Fibroblast of pulmonary artery (primary cell): Measurements from ENCODE around the gene MTARC2.

Experiments
- DNase-seq: peaks from one replicate; pipeline ENCODE4 v3.0.0-alpha.2; 2010; ENCODE audit warnings: low read depth
- H3K4me3 ChIP-seq: replicated peaks from 2 replicates; pipeline ENCODE4 v1.5.1; 2011; ENCODE audit warnings: low read depth, mild to moderate bottlenecking, control low read depth, low read length, moderate library complexity
- TF ChIP-seq, protein P1 (sequence below): IDR thresholded peaks from 2 replicates; pipeline ENCODE4 v1.5.1; 2011; ENCODE audit warnings: mild to moderate bottlenecking, control low read depth, low read length, inconsistent platforms; ENCODE audit errors: missing control alignments

MTARC2 gene

DNA sequence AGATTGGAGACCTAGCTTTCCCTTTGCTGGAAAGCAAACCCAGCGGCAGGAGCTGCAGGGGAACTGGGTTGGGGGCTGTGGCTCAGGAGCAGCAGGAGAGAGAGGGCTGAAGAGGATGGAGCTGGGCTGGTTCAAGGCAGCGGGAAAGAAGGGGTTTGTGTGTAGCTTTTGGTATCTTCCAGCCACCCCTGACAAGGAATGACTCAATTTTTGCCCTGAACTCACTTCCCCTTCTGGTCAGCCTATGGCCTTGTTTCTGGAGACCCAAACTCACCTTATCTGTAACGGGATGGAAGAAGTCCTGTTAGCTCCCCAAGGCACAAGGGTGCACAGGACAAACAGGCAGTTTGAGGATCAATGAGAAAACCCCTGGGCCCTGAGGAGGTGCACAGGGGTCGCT is 44.8 kb upstream of the MTARC2 start:
- TF ChIP-seq, protein P1, sequence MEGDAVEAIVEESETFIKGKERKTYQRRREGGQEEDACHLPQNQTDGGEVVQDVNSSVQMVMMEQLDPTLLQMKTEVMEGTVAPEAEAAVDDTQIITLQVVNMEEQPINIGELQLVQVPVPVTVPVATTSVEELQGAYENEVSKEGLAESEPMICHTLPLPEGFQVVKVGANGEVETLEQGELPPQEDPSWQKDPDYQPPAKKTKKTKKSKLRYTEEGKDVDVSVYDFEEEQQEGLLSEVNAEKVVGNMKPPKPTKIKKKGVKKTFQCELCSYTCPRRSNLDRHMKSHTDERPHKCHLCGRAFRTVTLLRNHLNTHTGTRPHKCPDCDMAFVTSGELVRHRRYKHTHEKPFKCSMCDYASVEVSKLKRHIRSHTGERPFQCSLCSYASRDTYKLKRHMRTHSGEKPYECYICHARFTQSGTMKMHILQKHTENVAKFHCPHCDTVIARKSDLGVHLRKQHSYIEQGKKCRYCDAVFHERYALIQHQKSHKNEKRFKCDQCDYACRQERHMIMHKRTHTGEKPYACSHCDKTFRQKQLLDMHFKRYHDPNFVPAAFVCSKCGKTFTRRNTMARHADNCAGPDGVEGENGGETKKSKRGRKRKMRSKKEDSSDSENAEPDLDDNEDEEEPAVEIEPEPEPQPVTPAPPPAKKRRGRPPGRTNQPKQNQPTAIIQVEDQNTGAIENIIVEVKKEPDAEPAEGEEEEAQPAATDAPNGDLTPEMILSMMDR, result no peak
- no peak overlapping the region for H3K4me3 ChIP-seq
- DNase-seq, result no peak

DNA sequence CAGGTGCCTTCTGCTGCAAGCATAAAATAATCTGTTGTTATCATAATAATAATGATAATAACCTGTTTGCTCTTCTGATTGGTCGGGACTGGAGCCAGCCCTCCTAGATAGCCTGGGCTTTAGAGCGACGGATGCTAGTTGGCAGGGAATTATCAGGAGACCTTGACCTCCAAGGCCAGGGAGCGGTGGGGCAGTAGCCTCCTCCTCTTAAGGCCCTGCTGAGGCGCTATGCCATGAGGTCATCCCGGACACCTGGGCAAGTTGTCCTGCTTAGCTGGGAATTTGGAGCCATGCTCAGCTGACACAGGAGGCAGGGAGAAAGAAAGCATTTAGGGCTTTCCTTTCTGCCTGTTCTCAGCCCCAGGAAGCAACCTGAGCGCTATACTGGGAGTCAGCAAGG is 42.3 kb upstream of the MTARC2 start:
- TF ChIP-seq, protein P1, result no peak
- no peak for DNase-seq
- H3K4me3 ChIP-seq, result no peak overlapping the region

DNA sequence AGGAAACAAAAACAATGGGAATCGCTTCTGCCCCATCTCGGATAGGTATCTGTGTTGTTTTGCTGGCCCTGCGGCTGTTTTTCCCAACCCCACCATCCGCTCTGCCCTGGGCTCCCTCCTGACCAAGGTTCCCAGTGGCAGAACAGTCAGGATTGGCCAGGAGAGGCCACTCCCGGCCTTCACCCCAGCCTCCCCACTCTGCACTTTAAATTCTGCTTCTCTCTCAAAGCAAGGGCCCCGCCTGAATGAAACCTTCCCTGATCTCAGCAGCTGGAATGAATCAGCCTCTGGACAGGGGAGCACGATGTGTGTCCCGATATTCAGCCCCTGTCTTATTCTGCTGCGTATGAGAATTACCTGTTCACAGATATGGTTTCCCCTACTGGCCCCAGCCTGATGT is 41.6 kb upstream of the MTARC2 start:
- no peak for DNase-seq
- TF ChIP-seq, protein P1, result no peak

DNA sequence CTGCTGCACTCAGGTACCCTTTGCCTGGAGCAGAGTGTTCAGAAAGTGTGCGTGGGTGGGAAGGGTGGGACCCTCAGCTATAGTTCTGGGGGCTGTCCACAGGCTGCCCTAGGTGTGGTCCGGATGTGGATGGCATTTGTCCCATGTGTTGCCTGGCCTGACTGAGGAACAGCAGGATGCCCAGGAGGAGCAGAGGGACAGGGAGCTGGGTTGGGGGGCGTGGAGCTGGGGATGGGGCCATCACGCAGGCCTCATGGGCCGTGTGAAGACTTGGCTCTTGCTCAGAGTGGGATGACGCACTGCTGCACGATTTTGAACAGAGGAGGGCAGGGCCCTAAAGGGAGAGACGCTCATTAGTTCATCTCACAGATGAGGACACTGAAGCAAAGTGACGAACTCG is 41.0 kb upstream of the MTARC2 start:
- H3K4me3 ChIP-seq, result no peak overlapping the region
- TF ChIP-seq, protein P1, result no peak
- no peak for DNase-seq

More for the DNA sequence above, 41.6 kb upstream of the MTARC2 start:
- H3K4me3 ChIP-seq, result no peak overlapping the region

DNA sequence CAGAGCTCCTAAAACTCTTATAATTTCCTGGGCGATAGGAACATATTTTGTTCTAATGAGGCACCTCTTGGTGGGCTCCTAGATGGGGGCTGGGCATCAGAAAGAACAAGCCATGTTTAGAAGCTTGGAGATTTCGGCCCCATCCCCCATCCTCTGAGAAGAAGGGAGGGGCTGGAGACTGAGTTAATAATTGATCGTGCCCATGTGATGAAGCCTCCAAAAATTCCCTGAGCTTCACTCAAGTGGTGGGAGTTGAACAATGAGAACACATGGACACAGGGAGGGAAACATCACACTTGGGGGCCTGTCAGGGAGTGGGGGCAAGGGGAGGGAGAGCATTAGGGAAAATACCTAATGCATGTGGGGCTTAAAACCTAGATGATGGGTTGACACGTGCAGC is 39.9 kb upstream of the MTARC2 start:
- TF ChIP-seq, protein P1, result no peak
- DNase-seq, result no peak
- H3K4me3 ChIP-seq, result no peak overlapping the region

DNA sequence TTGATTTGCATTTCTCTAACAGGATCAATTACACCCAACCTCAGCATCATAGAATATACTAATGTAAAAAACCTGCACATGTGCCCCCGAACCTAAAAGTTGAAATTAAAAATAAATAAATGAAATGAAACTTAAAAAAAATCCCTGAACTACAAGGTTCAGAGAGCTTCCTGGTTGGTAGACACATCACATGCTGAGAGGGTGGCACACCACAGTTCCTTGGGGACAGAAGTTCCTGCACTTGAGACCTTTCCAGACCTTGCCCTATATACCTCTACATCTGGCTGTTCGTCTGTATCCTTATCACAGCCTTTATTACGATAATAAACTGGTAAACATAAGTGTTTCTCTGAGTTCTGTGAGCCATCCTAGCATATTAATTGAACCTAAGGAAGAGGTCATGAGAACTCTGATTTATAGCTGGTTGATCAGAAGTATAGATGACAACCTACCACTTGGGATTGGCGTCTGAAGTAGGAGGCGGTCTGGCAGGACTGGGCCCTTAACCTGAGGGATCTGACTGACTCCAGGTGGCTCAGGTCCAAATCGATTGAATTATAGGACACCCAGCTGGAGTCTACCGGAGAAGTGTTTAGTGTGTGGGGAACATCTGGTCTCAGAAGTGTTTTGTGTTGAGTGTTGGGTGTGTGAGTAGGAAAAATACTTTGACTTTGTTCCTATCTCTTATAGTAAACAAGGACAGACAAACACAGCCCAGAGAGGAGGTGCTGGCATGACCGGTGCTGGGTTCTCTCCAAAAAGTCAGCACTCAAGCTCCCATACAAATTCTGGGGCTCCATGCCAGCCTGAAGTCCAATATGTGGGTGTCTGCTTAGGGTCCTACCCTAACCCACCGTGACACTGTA is 39.0 kb upstream of the MTARC2 start:
- no peak for DNase-seq
- TF ChIP-seq, protein P1, result no peak
- H3K4me3 ChIP-seq, result no peak overlapping the region

DNA sequence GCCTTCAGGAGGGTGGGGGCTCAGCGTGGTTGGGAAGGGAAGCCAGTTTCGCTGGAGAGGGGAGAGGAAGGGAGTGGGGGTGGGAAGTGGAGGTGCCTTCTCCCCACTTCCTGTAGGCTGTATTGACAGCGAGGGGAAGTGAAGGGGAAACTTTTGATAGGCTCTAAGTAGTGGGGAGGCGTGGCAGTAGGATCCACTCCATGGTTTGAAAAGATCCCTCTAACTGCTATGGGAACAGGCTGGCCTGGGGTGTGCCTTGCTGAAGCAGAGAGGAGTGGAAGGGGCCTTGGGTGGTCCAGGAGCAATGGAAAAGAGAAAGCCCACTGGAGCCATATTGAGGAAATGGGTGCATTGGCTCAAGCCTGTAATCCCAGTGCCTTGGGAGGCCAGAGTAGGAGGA is 37.8 kb upstream of the MTARC2 start:
- TF ChIP-seq, protein P1, result no peak
- H3K4me3 ChIP-seq, result no peak overlapping the region
- DNase-seq, result no peak
